PC-3 (cell line): ENCODE results near the gene ZNF678.

ENCODE experiments used
- CTCF ChIP-seq: fragments of 300-600 bp; sonication (generic); conservative IDR thresholded peaks from 2 replicates; pipeline ENCODE4 v1.5.1; 2017; ENCODE audit warnings: antibody characterized with exemption, low read depth, mild to moderate bottlenecking, low read length
- EZH2 ChIP-seq: fragments of 300-600 bp; sonication (generic); IDR thresholded peaks from one replicate; pipeline ENCODE4 v1.6.1; 2017; ENCODE audit warnings: antibody characterized with exemption, mild to moderate bottlenecking, low read length; ENCODE audit not compliant: unreplicated experiment

GRCh38 chr1:227697321-227697864, 134.0 kb downstream of the ZNF678 start:
- TF ChIP-seq CTCF (no peak), EZH2 (no peak)
